GM12872 (cell line): ENCODE data around the gene ERCC6L2.

Experiments
- TF ChIP-seq, protein P1 (sequence below): IDR thresholded peaks from 3 replicates; pipeline ENCODE4 v1.5.1; 2011; ENCODE audit warnings: low read depth, mild to moderate bottlenecking, low read length, moderate library complexity; ENCODE audit not compliant: insufficient read depth

Gene ERCC6L2

GRCh38 chr9:95835393-95835792 lies 40.1 kb upstream of the ERCC6L2 start:
- TF ChIP-seq, protein P1, sequence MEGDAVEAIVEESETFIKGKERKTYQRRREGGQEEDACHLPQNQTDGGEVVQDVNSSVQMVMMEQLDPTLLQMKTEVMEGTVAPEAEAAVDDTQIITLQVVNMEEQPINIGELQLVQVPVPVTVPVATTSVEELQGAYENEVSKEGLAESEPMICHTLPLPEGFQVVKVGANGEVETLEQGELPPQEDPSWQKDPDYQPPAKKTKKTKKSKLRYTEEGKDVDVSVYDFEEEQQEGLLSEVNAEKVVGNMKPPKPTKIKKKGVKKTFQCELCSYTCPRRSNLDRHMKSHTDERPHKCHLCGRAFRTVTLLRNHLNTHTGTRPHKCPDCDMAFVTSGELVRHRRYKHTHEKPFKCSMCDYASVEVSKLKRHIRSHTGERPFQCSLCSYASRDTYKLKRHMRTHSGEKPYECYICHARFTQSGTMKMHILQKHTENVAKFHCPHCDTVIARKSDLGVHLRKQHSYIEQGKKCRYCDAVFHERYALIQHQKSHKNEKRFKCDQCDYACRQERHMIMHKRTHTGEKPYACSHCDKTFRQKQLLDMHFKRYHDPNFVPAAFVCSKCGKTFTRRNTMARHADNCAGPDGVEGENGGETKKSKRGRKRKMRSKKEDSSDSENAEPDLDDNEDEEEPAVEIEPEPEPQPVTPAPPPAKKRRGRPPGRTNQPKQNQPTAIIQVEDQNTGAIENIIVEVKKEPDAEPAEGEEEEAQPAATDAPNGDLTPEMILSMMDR = no peak

GRCh38 chr9:95836072-95836471 lies 39.4 kb upstream of the ERCC6L2 start:
- TF ChIP-seq, protein P1 = no peak

- TF ChIP-seq, protein P1 = no peak
These were observed 36.5 kb upstream of the ERCC6L2 start for GRCh38 chr9:95839012-95839411.

DNA sequence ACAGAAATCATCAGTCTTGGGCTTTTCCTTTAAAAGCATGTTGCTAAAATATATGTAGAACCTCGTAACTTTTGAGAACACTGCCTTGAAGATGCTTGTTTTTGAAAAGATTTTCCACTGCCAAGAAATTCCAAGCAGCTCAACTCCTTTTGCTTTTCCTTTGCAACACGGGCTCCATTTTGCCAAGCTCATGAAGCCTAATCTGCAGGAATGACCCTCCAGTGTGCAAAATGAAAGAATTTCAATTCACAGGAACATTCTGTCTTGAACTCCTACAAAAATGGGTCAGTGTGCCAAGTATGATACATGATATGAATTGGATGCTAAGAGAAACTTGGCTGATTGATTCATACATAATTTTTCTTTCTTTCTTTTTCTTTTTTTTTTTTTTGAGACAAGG lies 35.4 kb upstream of the ERCC6L2 start:
- TF ChIP-seq, protein P1 = no peak

DNA sequence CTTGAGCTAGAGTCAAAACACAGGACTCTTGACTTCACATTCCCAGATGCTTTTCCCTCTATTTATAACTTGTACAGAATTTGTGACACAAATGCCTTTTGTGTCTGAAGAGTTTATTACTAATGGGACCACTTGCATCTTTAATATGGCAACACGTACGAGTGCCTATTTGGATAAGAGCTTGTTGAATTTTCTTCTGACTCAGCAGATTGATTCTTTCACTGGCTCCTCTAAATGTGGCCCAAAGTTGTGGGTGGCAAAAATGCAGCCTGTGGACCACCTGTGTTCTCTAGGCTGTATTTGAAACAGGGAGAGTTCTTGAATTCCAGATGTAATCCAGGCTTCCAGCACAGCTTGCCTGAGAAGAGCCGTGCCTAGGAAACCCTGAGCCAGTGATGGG lies 34.1 kb upstream of the ERCC6L2 start:
- TF ChIP-seq, protein P1 = no peak

DNA sequence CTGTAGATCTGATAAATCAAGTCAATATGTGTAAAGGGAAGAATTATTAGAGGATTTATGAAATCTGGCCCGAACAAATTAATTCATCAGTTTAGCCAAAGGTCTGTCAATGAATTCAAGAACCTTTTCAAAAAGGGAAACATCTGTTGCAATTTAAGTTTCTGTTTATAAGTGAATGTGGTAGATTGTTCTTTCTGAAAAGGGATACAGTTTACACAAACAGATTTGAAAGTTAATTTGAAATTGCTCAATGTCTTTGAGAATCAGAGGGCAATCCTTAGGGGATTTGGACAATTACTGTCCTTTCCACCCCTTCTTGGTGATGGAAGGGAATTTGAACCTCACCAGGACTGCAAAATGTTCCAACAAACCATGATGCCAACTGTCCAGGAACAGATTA lies 29.7 kb upstream of the ERCC6L2 start:
- TF ChIP-seq, protein P1 = no peak

GRCh38 chr9:95848764-95849163 lies 26.7 kb upstream of the ERCC6L2 start:
- TF ChIP-seq, protein P1 = no peak
